ENCODE results near the gene YPEL5.

Gene YPEL5

DNA sequence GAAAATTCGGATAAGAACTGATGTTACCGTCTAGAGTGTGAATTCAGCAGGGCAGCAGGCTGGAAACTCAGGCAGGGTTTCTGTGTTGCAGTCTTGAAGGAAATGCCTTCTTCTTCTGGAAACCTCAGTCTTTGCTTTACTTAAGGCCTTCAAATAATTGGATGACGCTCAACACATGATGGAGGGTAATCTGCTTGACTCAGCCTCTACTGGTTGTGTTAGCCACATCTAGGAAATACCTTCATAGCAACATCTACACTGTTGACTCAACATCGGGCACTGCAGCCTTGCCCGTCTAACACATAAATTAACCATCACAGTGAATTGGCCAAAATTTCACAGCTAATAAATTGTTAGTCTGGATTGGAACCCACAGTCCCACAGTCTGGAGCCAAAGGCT lies 37.2 kb downstream of the YPEL5 start:
- DNase-seq (no peak), ATAC-seq (replicated peaks) (no peak)
- Mint-ChIP-seq H3K4me3 (no peak overlapping the region), H3K9me3 (no peaks in the 10 kb centered on the region), H3K36me3 (ENCODE audit: insufficient read depth) (peaks cover 30% of the 10 kb centered on the region), H3K27me3 (peaks cover 0 to 28% of the 10 kb centered on the region in 2 donors), H3K27ac (no peak overlapping the region), H3K4me1 (ENCODE audit: low read depth in 2 of 2) (no peaks in the 10 kb centered on the region)

DNA sequence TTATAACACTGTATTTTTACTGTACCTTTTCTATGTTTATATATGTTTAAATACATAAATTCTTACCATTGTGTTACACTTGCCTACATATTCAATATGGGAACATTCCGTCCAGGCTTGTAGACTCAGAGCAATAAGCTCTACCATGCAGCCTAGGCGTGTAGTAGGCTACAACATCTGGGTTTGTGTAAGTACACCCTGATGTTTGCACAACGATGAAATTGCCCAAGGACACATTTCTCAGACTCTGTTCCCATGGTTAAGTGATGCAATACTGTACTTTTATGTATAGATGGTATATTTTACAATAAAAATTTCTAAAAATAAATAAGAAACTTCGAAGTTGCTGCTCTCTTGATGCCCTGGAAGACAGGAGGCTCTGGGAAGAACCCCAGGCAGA lies 38.4 kb downstream of the YPEL5 start:
- ATAC-seq (replicated peaks): no peak
- DNase-seq: no peak
- Mint-ChIP-seq H3K27ac (no peak overlapping the region), H3K27me3 (peaks cover 0 to 28% of the 10 kb centered on the region in 2 donors), H3K4me1 (ENCODE audit: low read depth in 2 of 2) (no peaks in the 10 kb centered on the region), H3K9me3 (no peaks in the 10 kb centered on the region), H3K4me3 (no peak overlapping the region), H3K36me3 (ENCODE audit: insufficient read depth) (peaks cover 19% of the 10 kb centered on the region)

DNA sequence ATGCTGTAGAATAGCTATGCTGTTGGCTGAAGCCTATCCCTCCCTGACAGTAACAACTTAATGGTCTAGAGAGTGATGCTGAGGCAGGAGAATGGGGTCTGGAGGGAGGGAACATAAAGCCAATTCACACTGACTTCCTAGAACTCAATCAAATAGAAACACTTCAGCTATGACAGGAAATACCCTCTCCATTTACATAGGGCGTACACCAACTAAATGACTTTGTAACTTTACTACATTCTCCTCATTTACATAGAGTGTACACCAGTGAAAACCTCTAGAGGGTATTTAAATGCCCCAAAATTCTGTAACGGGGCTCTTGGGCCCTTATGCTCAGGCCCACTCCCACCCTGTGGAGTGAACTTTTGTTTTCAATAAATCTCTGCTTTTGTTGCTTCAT lies 41.5 kb downstream of the YPEL5 start:
- no peak for DNase-seq
- Mint-ChIP-seq H3K27me3 (peaks cover 0 to 19% of the 10 kb centered on the region in 2 donors), H3K4me3 (no peak overlapping the region), H3K36me3 (ENCODE audit: insufficient read depth) (peaks cover 4% of the 10 kb centered on the region), H3K4me1 (ENCODE audit: low read depth in 2 of 2) (no peaks in the 10 kb centered on the region), H3K27ac (no peak overlapping the region), H3K9me3 (no peaks in the 10 kb centered on the region)
- ATAC-seq (replicated peaks): no peak

DNA sequence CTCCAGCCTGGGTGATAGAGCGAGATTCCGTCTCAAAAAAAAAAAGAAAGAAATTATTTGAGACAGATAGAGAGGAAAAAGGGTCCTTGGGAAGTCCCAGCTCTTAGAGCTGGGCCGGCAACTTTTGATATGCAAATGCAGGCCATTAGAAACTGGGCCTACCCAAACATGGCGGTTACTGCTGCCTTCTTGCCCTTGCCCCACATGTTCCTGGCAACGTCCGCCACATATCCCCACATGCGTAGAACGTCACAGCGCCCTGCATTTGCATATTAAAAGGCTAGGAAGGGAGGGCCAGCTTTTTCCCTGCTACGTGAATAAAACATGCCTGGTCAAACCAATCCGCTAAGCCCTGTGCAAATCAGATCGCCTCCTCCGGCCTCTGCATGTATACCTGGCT lies 43.8 kb downstream of the YPEL5 start:
- H3K27me3 Mint-ChIP-seq: peaks cover 0 to 21% of the 10 kb centered on the region in 2 donors
- DNase-seq (no peak), ATAC-seq (replicated peaks) (no peak)
- peaks cover 4% of the 10 kb centered on the region for H3K36me3 Mint-ChIP-seq (ENCODE audit: insufficient read depth)
- peaks cover 0 to 2% of the 10 kb centered on the region in 2 donors for H3K4me1 Mint-ChIP-seq (ENCODE audit: low read depth in 2 of 2)
- no peak overlapping the region for H3K27ac Mint-ChIP-seq
- no peaks in the 10 kb centered on the region for H3K9me3 Mint-ChIP-seq
- no peak overlapping the region for H3K4me3 Mint-ChIP-seq

DNA sequence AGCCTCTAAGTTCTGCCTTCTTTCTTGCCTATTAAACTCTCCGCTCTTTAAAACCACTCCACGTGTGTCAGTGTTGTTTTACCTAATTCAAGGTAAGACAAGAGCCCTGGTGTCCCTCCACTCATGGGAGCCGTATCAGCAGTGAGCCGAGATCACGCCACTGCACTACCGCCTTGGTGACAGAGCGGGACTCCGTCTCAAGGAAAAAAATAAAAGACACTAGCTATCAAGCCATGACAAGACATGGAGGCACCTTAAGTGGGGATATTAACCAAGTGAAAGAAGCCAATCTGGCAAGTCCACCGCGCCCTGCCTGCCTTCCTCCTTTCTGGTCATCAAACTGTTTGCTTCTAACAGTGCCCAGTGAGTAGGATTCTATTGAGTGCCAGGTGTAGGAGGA lies 44.3 kb downstream of the YPEL5 start:
- H3K27me3 Mint-ChIP-seq: peaks cover 0 to 17% of the 10 kb centered on the region in 2 donors
- DNase-seq (no peak), ATAC-seq (replicated peaks) (no peak)
- no peak overlapping the region for H3K27ac Mint-ChIP-seq
- H3K4me3 Mint-ChIP-seq: no peak overlapping the region
- no peaks in the 10 kb centered on the region for H3K9me3 Mint-ChIP-seq
- peaks cover 4% of the 10 kb centered on the region for H3K36me3 Mint-ChIP-seq (ENCODE audit: insufficient read depth)
- peaks cover 0 to 2% of the 10 kb centered on the region in 2 donors for H3K4me1 Mint-ChIP-seq (ENCODE audit: low read depth in 2 of 2)

DNA sequence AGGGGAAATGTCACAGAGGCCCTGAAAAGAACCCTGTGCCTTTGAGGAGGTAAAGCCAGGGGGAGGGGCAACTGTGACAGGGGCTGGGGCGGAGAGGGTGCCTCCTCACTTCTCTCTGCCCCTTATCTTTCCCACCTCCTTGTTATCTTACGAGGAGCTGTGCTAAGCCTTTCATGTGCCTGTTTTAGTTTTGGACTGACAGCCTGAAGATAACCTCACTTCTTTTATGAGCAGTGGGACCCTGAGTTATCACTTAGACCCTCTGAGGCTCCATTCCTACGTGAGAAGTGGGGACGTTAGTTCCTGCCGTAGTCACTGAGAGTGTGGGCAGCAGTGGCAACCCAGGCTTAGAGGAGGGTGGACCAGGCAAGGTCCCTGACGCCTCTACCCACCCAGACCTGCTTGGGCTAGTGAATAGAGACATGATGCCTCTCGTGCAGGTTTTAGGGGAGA lies 45.0 kb downstream of the YPEL5 start:
- H3K27ac Mint-ChIP-seq: no peak overlapping the region
- ATAC-seq (replicated peaks): no peak
- peaks cover 0 to 2% of the 10 kb centered on the region in 2 donors for H3K4me1 Mint-ChIP-seq (ENCODE audit: low read depth in 2 of 2)
- H3K9me3 Mint-ChIP-seq: no peaks in the 10 kb centered on the region
- DNase-seq: no peak
- H3K4me3 Mint-ChIP-seq: no peak overlapping the region
- H3K27me3 Mint-ChIP-seq: peaks cover 0 to 15% of the 10 kb centered on the region in 2 donors
- H3K36me3 Mint-ChIP-seq (ENCODE audit: insufficient read depth): peaks cover 4% of the 10 kb centered on the region

DNA sequence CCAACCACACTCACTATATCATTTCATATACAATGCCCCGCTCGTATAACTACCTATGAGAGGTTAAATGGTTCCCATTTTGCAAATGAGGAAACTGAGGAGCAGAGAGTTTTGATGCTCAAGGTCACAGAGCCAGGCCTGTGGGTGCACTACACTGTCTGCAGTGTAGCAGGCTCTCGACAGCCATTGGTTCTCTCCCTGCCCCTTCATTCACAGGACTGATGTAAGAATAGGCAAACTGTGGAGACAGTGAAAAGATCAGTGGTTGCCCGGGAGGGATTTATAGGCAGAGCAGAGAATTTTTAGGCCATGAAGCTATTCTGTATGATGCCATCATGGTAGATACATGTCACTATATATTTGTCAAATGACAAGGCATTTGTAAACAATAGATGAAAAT lies 45.5 kb downstream of the YPEL5 start:
- Mint-ChIP-seq H3K4me1 (ENCODE audit: low read depth in 2 of 2) (peaks cover 0 to 2% of the 10 kb centered on the region in 2 donors), H3K27me3 (peaks cover 0 to 15% of the 10 kb centered on the region in 2 donors), H3K4me3 (no peak overlapping the region), H3K36me3 (ENCODE audit: insufficient read depth) (peaks cover 4% of the 10 kb centered on the region), H3K9me3 (no peaks in the 10 kb centered on the region), H3K27ac (no peak overlapping the region)
- no peak for ATAC-seq (replicated peaks)
- no peak for DNase-seq

DNA sequence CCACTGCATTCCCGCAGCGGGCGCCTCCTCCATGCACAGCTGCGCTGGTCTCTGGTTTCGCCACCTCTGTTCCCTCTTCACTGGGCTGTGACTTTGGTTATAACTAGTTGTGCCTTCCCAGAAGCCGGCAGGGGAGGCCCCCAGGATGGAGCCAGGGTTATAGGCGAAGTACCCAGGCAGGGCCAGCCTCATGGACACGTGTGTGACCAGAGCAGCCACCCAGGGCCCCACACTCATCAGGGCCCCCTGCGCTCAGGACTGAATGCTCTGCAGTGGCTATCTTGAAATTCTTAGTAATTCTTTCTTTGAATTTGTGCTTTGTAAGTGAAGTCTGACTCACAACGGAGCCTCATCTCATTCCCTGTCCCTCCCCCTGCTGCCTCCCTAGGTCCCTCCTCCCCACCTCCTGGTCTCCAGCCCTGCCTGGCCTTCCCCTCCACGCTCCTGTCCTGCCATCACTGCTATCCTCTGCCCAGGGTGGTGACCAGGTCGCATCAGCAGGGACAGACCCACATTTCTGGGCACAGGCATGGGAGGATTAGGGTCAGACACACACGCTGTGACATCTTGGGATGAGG lies 46.4 kb downstream of the YPEL5 start:
- no peak overlapping the region for H3K27ac Mint-ChIP-seq

DNA sequence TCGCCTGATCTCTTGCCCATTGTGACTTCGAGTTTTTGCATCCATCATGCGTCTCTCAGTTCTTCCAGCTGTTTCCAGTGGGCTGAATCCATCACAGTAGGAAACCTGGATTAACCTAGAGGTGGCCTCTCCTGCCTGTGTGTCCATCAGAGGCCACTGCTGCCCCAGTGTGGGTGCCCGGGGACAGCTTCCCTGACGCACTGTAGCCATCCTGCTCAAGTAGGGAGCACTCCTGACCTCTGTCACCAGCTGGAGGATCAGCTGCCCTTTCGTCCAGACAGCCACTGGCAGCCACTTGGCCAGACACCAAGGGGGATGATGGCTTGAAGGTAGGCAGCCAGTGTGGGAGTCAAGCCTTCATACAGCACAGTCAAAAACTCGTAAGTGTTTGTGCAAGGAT lies 47.6 kb downstream of the YPEL5 start:
- ATAC-seq (replicated peaks): no peak
- Mint-ChIP-seq H3K4me3 (no peak overlapping the region), H3K9me3 (no peaks in the 10 kb centered on the region), H3K27ac (no peak overlapping the region), H3K27me3 (peaks cover 0 to 15% of the 10 kb centered on the region in 2 donors), H3K4me1 (ENCODE audit: low read depth in 2 of 2) (peaks cover 0 to 2% of the 10 kb centered on the region in 2 donors), H3K36me3 (ENCODE audit: insufficient read depth) (no peaks in the 10 kb centered on the region)
- DNase-seq: no peak

More for the DNA sequence above, 46.4 kb downstream of the YPEL5 start:
- H3K9me3 Mint-ChIP-seq: no peaks in the 10 kb centered on the region
- DNase-seq (no peak), ATAC-seq (replicated peaks) (no peak)
- no peak overlapping the region for H3K4me3 Mint-ChIP-seq
- peaks cover 0 to 2% of the 10 kb centered on the region in 2 donors for H3K4me1 Mint-ChIP-seq (ENCODE audit: low read depth in 2 of 2)
- peaks cover 0 to 15% of the 10 kb centered on the region in 2 donors for H3K27me3 Mint-ChIP-seq
- no peaks in the 10 kb centered on the region for H3K36me3 Mint-ChIP-seq (ENCODE audit: insufficient read depth)

DNA sequence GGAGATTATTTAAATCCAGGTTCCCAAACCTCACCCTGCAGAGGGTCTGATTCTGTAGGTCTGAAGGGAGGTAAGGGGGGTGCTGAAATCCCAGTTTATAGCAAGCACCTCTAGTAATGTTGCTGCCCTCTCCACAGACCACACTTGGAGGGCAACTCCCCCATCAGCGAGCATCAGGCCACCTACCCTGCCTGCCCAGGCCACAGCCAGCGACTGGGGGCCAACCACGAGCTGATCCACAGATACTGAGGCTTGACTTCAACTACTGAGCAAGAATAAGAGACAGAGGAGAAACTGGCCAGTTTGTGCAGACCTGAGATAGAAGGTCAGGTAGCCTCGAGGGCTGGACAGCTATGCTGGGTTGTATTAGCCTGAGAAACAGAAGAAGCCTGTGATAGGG lies 48.2 kb downstream of the YPEL5 start:
- H3K4me1 Mint-ChIP-seq (ENCODE audit: low read depth in 2 of 2): peaks cover 0 to 2% of the 10 kb centered on the region in 2 donors
- H3K27ac Mint-ChIP-seq: no peak overlapping the region
- ATAC-seq (replicated peaks) (no peak), DNase-seq (no peak)
- no peaks in the 10 kb centered on the region for H3K9me3 Mint-ChIP-seq
- peaks cover 0 to 15% of the 10 kb centered on the region in 2 donors for H3K27me3 Mint-ChIP-seq
- no peaks in the 10 kb centered on the region for H3K36me3 Mint-ChIP-seq (ENCODE audit: insufficient read depth)
- H3K4me3 Mint-ChIP-seq: no peak overlapping the region

DNA sequence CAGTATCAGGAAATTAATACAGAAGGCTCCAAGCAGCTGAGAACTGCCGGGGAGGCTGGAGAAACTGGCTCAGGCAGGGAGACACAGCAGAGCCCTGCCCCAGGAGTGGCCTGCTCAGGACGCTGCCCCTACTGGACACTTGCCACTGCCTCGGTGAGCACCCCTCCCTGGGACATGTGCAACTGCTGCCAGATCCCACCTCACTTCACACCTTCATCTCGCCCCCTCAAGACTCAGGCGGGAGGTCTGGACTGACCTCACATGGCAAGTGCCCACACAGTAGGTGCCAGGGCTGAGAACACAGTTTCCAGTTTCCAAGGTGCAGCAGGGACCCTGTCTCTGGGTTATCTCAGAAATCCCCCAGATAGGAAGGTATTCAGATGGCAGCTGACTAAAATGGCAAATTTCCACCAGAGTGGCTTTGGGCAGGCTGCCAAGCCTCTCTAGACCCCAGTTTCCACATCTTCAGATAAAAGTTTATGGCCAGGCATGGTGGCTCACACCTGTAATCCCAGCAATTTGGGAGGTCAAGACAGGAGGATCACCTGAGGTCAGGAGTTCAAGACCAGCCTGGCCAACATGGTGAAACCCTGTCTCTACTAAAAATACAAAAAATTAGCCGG lies 50.9 kb downstream of the YPEL5 start:
- ATAC-seq (replicated peaks) (no peak), DNase-seq (no peak)
- Mint-ChIP-seq H3K27ac (no peak overlapping the region), H3K9me3 (no peaks in the 10 kb centered on the region), H3K4me3 (no peak overlapping the region), H3K4me1 (ENCODE audit: low read depth in 2 of 2) (peaks cover 0 to 2% of the 10 kb centered on the region in 2 donors), H3K36me3 (ENCODE audit: insufficient read depth) (no peaks in the 10 kb centered on the region), H3K27me3 (peaks cover 0 to 15% of the 10 kb centered on the region in 2 donors)

DNA sequence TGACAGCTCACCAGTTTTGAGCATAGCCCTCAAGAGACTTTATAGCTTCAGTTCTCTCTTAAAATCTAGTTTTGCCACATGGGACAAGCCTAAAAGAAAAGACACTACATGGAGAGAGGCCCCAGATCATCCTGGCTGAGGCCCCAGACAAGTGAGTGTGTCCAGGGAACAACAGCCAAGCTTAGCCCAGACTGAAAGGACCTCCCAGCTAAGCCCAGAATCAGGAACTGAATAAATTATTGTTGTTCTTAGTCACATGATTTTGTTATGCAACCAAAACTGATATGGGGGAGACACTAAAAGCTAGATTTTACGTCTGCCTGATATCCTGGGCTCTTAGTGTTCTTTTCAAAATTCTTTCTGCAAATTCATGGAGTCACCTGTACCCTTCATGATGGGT lies 55.2 kb downstream of the YPEL5 start:
- no peak for DNase-seq
- H3K27ac Mint-ChIP-seq: no peak overlapping the region

DNA sequence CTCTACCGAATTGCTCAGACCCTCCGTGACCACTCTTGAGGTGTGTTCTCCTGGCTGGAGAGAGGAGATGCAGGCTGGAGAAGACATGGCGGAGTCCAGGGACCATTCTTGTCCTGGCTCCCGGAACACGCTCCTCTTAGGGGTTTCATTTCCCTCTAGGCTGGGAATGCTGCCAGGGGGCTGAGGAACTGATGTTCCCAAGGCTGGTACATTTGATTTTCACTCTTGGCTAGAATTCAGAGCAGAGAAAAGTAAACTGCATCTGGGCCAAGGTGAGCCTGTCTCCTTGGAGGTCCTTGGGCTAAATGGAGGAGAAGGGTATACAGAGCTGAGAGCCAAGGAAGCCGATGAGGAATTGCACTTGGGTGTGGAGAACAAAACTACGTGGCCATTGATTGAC lies 56.3 kb downstream of the YPEL5 start:
- ATAC-seq (replicated peaks) (no peak), DNase-seq (no peak)
- Mint-ChIP-seq H3K9me3 (no peaks in the 10 kb centered on the region), H3K27me3 (no peaks in the 10 kb centered on the region), H3K4me3 (no peak overlapping the region), H3K36me3 (ENCODE audit: insufficient read depth) (no peaks in the 10 kb centered on the region), H3K4me1 (ENCODE audit: low read depth in 2 of 2) (no peaks in the 10 kb centered on the region), H3K27ac (no peak overlapping the region)

More for the DNA sequence above, 55.2 kb downstream of the YPEL5 start:
- H3K4me1 Mint-ChIP-seq (ENCODE audit: low read depth in 2 of 2): no peaks in the 10 kb centered on the region
- no peak for ATAC-seq (replicated peaks)
- no peaks in the 10 kb centered on the region for H3K27me3 Mint-ChIP-seq
- no peaks in the 10 kb centered on the region for H3K36me3 Mint-ChIP-seq (ENCODE audit: insufficient read depth)
- H3K9me3 Mint-ChIP-seq: no peaks in the 10 kb centered on the region
- H3K4me3 Mint-ChIP-seq: no peak overlapping the region

DNA sequence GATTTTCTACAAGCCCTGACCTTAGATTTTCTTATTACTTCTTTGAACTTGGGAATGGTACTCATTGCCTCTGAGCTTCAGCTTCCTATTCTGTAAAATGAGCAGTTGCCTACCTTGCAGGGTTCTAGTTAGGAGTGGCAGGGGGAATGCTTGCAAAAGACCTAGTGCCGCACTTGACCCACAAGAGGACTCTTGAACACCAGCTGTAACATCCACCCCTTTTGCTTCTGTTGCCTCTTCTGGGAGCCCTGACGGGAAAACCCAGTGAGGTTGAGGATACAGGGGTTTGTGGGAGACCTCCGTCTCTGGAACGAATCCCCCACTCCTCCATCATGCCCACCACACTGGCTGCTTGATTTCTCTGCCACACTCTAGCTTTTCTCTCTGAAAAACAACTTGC lies 57.5 kb downstream of the YPEL5 start:
- DNase-seq (no peak), ATAC-seq (replicated peaks) (no peak)
- Mint-ChIP-seq H3K9me3 (no peaks in the 10 kb centered on the region), H3K4me3 (no peak overlapping the region), H3K27me3 (no peaks in the 10 kb centered on the region), H3K27ac (no peak overlapping the region), H3K4me1 (ENCODE audit: low read depth in 2 of 2) (peaks cover 10% of the 10 kb centered on the region in 2 donors), H3K36me3 (ENCODE audit: insufficient read depth) (no peaks in the 10 kb centered on the region)

Measured in effector memory CD8-positive, alpha-beta T cell (primary cell).